ENCODE data around the gene RFLNA. TPM values are rescaled to one million over a fixed set of nuclear protein-coding genes. Genes with fewer than 3 reads are reported as not detected.

RFLNA gene
- total and polyA plus RNA-seq, 2 experiments from 2014 or later = 3.9 to 20.4 TPM

DNA sequence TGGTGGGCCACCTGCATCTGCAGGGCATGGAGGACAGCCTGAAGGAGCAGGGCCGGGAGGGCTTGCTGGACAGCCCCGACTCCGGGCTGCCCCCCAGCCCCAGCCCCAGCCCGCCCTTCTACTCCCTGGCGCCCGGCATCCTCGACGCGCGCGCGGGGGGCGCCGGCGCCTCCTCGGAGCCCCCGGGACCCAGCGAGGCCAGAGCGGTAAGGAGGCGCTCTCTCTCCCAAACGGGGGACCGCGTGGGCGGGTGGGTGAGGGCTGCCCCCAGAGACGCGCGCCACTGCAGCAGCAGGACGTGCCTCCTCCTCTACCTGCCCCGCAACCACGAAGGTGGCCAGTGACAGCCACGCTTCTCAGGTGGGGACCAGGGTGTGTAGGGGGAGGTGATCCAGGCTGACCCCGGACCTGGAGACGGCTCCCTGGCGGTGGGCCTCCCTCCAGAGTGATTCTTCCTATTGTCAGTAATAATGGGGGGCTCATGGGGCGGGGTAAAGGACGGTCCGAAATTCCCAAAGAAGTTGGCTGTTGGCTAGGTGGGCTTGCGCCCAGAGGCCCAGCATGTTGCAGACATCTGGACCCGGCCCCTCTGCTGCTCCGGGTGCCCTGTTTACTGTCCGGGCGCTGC lies 652 bp downstream of the RFLNA start:
- peaks cover 33% of the 10 kb centered on the region for H3K4me1 ChIP-seq (ENCODE audit: insufficient read depth)
- peak overlapping the region; percentile 66 for H3K4me3 ChIP-seq
- H3K9me3 Mint-ChIP-seq = no peaks in the 10 kb centered on the region
- H3K9me2 ChIP-seq (ENCODE audit: insufficient read depth) = no peaks in the 10 kb centered on the region
- H3K79me2 ChIP-seq (replicated peaks; ENCODE audit: insufficient read depth) = peaks cover 23% of the 10 kb centered on the region
- H3F3A ChIP-seq (replicated peaks; ENCODE audit: low read depth) = peaks cover 8% of the 10 kb centered on the region; the same call in 1 of the 2 replicates
- H3K27ac Mint-ChIP-seq = no peak overlapping the region
- peaks cover 4% of the 10 kb centered on the region for H3K36me3 Mint-ChIP-seq (ENCODE audit: low read depth)
- H3K27me3 ChIP-seq (ENCODE audit: insufficient read depth) = peaks cover 29% of the 10 kb centered on the region
- peaks cover 29% of the 10 kb centered on the region for H3K27me3 Mint-ChIP-seq (ENCODE audit: insufficient read depth, low read depth, poor library complexity)
- DNase-seq (ENCODE audit: low spot score) (peak; percentile 46), ATAC-seq (peak; percentile 27)
- no peaks in the 10 kb centered on the region; the same call in 1 of the 2 replicates for H4K20me1 ChIP-seq (replicated peaks; ENCODE audit: insufficient read depth)
- TF ChIP-seq JUNB (IDR thresholded peaks at IDR 0.05; ENCODE audit: unreplicated experiment) (no peak), EZH2 (IDR thresholded peaks at IDR 0.05; ENCODE audit: low read depth, unreplicated experiment) (peak; percentile 37), ZNF114 (CRISPR knock-in tag; IDR thresholded peaks at IDR 0.05) (no peak), ZNF331 (CRISPR knock-in tag; IDR thresholded peaks at IDR 0.05; ENCODE audit: low read depth) (no peak), EZH2phosphoT487 (IDR thresholded peaks at IDR 0.05; ENCODE audit: unreplicated experiment) (no peak)
- TF ChIP-seq, protein P1, sequence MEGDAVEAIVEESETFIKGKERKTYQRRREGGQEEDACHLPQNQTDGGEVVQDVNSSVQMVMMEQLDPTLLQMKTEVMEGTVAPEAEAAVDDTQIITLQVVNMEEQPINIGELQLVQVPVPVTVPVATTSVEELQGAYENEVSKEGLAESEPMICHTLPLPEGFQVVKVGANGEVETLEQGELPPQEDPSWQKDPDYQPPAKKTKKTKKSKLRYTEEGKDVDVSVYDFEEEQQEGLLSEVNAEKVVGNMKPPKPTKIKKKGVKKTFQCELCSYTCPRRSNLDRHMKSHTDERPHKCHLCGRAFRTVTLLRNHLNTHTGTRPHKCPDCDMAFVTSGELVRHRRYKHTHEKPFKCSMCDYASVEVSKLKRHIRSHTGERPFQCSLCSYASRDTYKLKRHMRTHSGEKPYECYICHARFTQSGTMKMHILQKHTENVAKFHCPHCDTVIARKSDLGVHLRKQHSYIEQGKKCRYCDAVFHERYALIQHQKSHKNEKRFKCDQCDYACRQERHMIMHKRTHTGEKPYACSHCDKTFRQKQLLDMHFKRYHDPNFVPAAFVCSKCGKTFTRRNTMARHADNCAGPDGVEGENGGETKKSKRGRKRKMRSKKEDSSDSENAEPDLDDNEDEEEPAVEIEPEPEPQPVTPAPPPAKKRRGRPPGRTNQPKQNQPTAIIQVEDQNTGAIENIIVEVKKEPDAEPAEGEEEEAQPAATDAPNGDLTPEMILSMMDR (conservative IDR thresholded peaks at IDR 0.05; ENCODE audit: low read depth in 2 of 2) = no peak
- H3K27ac ChIP-seq (ENCODE audit: low read depth) = no peak overlapping the region
- H3K4me2 ChIP-seq = peak overlapping the region; percentile 92
- H3K4me1 Mint-ChIP-seq = peaks cover 47% of the 10 kb centered on the region
- H3K36me3 ChIP-seq (ENCODE audit: insufficient read depth) = no peaks in the 10 kb centered on the region
- no peak overlapping the region for H2AFZ ChIP-seq
- peak overlapping the region; percentile 80 for H3K4me3 Mint-ChIP-seq

GRCh38 chr12:124296295-124296915 lies 1.5 kb downstream of the RFLNA start:
- Histone ChIP-seq H3K27ac (ENCODE audit: low read depth) (no peak overlapping the region), H3K9me2 (ENCODE audit: insufficient read depth) (no peaks in the 10 kb centered on the region), H2AFZ (no peak overlapping the region), H3K36me3 (ENCODE audit: insufficient read depth) (no peaks in the 10 kb centered on the region), H4K20me1 (replicated peaks; ENCODE audit: insufficient read depth) (no peaks in the 10 kb centered on the region; the same call in 1 of the 2 replicates), H3K4me3 (peak overlapping the region; percentile 66), H3K79me2 (replicated peaks; ENCODE audit: insufficient read depth) (peaks cover 23% of the 10 kb centered on the region), H3F3A (replicated peaks; ENCODE audit: low read depth) (peaks cover 8% of the 10 kb centered on the region; the same call in 1 of the 2 replicates), H3K4me2 (peak overlapping the region; percentile 92), H3K4me1 (ENCODE audit: insufficient read depth) (peaks cover 33% of the 10 kb centered on the region), H3K27me3 (ENCODE audit: insufficient read depth) (peaks cover 29% of the 10 kb centered on the region)
- no peak overlapping the region for H3K27ac Mint-ChIP-seq
- peak; percentile 5; the same call in 2 of the 3 replicates for ATAC-seq
- DNase-seq (ENCODE audit: low spot score) = peak; percentile 35
- peaks cover 47% of the 10 kb centered on the region for H3K4me1 Mint-ChIP-seq
- peaks cover 31% of the 10 kb centered on the region for H3K27me3 Mint-ChIP-seq (ENCODE audit: insufficient read depth, low read depth, poor library complexity)
- H3K4me3 Mint-ChIP-seq = peak overlapping the region; percentile 80
- H3K9me3 Mint-ChIP-seq = no peaks in the 10 kb centered on the region
- H3K36me3 Mint-ChIP-seq (ENCODE audit: low read depth) = peaks cover 4% of the 10 kb centered on the region
- TF ChIP-seq NANOG (IDR thresholded peaks at IDR 0.05; ENCODE audit: borderline replicate concordance) (no peak), EZH2 (IDR thresholded peaks at IDR 0.05; ENCODE audit: low read depth, unreplicated experiment) (no peak), STAT1 (IDR thresholded peaks at IDR 0.05; ENCODE audit: unreplicated experiment) (no peak), POLR2AphosphoS5 (IDR thresholded peaks at IDR 0.05; ENCODE audit: low read depth) (no peak), ZNF114 (CRISPR knock-in tag; IDR thresholded peaks at IDR 0.05) (no peak), ETS1 (IDR thresholded peaks at IDR 0.05) (no peak), EZH2phosphoT487 (IDR thresholded peaks at IDR 0.05; ENCODE audit: unreplicated experiment) (no peak), CREB1 (CRISPR knock-in tag; IDR thresholded peaks at IDR 0.05; ENCODE audit: low read depth) (no peak)
- TF ChIP-seq, protein P2, sequence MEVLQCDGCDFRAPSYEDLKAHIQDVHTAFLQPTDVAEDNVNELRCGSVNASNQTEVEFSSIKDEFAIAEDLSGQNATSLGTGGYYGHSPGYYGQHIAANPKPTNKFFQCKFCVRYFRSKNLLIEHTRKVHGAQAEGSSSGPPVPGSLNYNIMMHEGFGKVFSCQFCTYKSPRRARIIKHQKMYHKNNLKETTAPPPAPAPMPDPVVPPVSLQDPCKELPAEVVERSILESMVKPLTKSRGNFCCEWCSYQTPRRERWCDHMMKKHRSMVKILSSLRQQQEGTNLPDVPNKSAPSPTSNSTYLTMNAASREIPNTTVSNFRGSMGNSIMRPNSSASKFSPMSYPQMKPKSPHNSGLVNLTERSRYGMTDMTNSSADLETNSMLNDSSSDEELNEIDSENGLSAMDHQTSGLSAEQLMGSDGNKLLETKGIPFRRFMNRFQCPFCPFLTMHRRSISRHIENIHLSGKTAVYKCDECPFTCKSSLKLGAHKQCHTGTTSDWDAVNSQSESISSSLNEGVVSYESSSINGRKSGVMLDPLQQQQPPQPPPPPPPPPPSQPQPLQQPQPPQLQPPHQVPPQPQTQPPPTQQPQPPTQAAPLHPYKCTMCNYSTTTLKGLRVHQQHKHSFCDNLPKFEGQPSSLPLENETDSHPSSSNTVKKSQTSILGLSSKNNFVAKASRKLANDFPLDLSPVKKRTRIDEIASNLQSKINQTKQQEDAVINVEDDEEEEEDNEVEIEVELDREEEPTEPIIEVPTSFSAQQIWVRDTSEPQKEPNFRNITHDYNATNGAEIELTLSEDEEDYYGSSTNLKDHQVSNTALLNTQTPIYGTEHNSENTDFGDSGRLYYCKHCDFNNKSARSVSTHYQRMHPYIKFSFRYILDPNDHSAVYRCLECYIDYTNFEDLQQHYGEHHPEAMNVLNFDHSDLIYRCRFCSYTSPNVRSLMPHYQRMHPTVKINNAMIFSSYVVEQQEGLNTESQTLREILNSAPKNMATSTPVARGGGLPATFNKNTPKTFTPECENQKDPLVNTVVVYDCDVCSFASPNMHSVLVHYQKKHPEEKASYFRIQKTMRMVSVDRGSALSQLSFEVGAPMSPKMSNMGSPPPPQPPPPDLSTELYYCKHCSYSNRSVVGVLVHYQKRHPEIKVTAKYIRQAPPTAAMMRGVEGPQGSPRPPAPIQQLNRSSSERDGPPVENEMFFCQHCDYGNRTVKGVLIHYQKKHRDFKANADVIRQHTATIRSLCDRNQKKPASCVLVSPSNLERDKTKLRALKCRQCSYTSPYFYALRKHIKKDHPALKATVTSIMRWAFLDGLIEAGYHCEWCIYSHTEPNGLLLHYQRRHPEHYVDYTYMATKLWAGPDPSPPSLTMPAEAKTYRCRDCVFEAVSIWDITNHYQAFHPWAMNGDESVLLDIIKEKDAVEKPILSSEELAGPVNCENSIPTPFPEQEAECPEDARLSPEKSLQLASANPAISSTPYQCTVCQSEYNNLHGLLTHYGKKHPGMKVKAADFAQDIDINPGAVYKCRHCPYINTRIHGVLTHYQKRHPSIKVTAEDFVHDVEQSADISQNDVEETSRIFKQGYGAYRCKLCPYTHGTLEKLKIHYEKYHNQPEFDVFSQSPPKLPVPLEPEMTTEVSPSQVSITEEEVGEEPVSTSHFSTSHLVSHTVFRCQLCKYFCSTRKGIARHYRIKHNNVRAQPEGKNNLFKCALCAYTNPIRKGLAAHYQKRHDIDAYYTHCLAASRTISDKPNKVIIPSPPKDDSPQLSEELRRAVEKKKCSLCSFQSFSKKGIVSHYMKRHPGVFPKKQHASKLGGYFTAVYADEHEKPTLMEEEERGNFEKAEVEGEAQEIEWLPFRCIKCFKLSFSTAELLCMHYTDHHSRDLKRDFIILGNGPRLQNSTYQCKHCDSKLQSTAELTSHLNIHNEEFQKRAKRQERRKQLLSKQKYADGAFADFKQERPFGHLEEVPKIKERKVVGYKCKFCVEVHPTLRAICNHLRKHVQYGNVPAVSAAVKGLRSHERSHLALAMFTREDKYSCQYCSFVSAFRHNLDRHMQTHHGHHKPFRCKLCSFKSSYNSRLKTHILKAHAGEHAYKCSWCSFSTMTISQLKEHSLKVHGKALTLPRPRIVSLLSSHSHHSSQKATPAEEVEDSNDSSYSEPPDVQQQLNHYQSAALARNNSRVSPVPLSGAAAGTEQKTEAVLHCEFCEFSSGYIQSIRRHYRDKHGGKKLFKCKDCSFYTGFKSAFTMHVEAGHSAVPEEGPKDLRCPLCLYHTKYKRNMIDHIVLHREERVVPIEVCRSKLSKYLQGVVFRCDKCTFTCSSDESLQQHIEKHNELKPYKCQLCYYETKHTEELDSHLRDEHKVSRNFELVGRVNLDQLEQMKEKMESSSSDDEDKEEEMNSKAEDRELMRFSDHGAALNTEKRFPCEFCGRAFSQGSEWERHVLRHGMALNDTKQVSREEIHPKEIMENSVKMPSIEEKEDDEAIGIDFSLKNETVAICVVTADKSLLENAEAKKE (CRISPR knock-in tag; IDR thresholded peaks at IDR 0.05) = no peak

Measured in GM23338 (cell line).